Measurements from ENCODE around the gene ILK. TPM values are rescaled to one million over a fixed set of nuclear protein-coding genes. Genes with fewer than 3 reads are reported as not detected.

ILK gene
- total and polyA plus RNA-seq, 2 of the 13 experiments (the other 11 are each of a cell fraction or from before 2014, with no cell fraction given): 70.3 to 108 TPM

DNA sequence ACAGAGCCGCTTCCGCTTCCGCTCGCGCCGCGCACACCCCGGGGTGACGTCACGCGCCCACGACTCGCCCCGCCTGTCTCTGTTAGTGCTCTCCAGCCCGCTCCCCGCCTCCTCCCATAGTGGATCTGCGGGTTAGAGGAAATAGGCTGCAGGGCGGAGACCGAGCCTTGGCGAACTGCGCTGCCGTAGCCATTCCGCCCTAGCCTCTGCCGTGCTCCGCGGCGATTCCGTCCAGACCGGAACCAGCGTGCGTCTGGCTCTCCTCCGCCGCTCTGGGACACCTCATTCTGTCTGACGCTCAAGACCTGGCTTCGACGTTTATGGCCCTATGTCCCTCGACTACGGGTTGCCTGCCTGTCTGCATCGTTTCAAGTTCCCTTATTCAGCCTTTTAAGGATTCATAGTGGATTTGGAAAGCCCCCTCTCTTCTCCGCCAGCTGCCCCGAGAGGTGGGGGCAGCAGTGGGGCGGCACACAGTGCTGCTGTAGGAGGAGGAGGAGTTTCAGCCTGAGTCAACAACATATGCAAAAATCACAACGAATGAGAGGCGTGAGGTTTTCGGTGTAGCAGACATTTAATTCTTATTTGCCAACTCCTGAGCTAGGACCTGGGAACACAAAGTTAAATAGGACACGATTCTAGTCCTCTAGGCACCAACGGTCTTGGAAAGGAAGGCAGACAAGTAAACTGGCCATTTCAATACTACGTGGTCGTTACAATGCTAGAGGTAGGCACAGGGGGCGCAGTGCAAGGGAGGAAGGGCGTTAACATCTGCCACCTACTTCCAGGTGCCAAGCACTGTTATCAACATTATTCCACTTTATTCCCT lies 8.9 kb downstream of the ILK start, which contains the start of gene TAF10 (continued):
- TF ChIP-seq, protein P1, sequence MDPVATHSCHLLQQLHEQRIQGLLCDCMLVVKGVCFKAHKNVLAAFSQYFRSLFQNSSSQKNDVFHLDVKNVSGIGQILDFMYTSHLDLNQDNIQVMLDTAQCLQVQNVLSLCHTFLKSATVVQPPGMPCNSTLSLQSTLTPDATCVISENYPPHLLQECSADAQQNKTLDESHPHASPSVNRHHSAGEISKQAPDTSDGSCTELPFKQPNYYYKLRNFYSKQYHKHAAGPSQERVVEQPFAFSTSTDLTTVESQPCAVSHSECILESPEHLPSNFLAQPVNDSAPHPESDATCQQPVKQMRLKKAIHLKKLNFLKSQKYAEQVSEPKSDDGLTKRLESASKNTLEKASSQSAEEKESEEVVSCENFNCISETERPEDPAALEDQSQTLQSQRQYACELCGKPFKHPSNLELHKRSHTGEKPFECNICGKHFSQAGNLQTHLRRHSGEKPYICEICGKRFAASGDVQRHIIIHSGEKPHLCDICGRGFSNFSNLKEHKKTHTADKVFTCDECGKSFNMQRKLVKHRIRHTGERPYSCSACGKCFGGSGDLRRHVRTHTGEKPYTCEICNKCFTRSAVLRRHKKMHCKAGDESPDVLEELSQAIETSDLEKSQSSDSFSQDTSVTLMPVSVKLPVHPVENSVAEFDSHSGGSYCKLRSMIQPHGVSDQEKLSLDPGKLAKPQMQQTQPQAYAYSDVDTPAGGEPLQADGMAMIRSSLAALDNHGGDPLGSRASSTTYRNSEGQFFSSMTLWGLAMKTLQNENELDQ (CRISPR knock-in tag; IDR thresholded peaks at IDR 0.05; ENCODE audit: borderline replicate concordance): no peak
- TF ChIP-seq MBD4 (IDR thresholded peaks at IDR 0.05; ENCODE audit: borderline replicate concordance, low read length) (no peak), ZNF263 (CRISPR knock-in tag; IDR thresholded peaks at IDR 0.05) (peak; percentile 68; the same call in 1 of the 2 replicates), CEBPB (IDR thresholded peaks at IDR 0.05; ENCODE audit: borderline replicate concordance, low read depth, low read length) (no peak), ZNF30 (CRISPR knock-in tag; IDR thresholded peaks at IDR 0.05) (no peak), GZF1 (CRISPR knock-in tag; IDR thresholded peaks at IDR 0.05) (peak; percentile 77; the same call in 1 of the 2 replicates), ZNF816 (CRISPR knock-in tag; IDR thresholded peaks at IDR 0.05; ENCODE audit: borderline replicate concordance) (peak; percentile 38; the same call in 1 of the 2 replicates), GABPA (IDR thresholded peaks at IDR 0.05; ENCODE audit: low read depth, low read length) (peak; percentile 88), GABPA (CRISPR knock-in tag; IDR thresholded peaks at IDR 0.05; ENCODE audit: low read depth) (peak; percentile 84), NFATC3 (CRISPR knock-in tag; IDR thresholded peaks at IDR 0.05) (no peak; the same call in 1 of the 2 replicates), RCOR2 (CRISPR knock-in tag; IDR thresholded peaks at IDR 0.05) (no peak), GATAD2A (CRISPR knock-in tag; IDR thresholded peaks at IDR 0.05) (peak; percentile 54), ZNF644 (CRISPR knock-in tag; IDR thresholded peaks at IDR 0.05; ENCODE audit: low read depth) (no peak), MAFF (IDR thresholded peaks at IDR 0.05; ENCODE audit: low read depth, low read length) (0 out of 2 replicates have a peak, but pooled peaks have one; percentile 0), ZNF546 (CRISPR knock-in tag; conservative IDR thresholded peaks at IDR 0.05) (0 out of 2 replicates have a peak, but pooled peaks have one; percentile 25), ZKSCAN5 (CRISPR knock-in tag; IDR thresholded peaks at IDR 0.05) (no peak; the same call in 1 of the 2 replicates)
- TF ChIP-seq, protein P2, sequence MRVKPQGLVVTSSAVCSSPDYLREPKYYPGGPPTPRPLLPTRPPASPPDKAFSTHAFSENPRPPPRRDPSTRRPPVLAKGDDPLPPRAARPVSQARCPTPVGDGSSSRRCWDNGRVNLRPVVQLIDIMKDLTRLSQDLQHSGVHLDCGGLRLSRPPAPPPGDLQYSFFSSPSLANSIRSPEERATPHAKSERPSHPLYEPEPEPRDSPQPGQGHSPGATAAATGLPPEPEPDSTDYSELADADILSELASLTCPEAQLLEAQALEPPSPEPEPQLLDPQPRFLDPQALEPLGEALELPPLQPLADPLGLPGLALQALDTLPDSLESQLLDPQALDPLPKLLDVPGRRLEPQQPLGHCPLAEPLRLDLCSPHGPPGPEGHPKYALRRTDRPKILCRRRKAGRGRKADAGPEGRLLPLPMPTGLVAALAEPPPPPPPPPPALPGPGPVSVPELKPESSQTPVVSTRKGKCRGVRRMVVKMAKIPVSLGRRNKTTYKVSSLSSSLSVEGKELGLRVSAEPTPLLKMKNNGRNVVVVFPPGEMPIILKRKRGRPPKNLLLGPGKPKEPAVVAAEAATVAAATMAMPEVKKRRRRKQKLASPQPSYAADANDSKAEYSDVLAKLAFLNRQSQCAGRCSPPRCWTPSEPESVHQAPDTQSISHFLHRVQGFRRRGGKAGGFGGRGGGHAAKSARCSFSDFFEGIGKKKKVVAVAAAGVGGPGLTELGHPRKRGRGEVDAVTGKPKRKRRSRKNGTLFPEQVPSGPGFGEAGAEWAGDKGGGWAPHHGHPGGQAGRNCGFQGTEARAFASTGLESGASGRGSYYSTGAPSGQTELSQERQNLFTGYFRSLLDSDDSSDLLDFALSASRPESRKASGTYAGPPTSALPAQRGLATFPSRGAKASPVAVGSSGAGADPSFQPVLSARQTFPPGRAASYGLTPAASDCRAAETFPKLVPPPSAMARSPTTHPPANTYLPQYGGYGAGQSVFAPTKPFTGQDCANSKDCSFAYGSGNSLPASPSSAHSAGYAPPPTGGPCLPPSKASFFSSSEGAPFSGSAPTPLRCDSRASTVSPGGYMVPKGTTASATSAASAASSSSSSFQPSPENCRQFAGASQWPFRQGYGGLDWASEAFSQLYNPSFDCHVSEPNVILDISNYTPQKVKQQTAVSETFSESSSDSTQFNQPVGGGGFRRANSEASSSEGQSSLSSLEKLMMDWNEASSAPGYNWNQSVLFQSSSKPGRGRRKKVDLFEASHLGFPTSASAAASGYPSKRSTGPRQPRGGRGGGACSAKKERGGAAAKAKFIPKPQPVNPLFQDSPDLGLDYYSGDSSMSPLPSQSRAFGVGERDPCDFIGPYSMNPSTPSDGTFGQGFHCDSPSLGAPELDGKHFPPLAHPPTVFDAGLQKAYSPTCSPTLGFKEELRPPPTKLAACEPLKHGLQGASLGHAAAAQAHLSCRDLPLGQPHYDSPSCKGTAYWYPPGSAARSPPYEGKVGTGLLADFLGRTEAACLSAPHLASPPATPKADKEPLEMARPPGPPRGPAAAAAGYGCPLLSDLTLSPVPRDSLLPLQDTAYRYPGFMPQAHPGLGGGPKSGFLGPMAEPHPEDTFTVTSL (CRISPR knock-in tag; IDR thresholded peaks at IDR 0.05; ENCODE audit: borderline replicate concordance): no peak
- TF ChIP-seq, protein P3, sequence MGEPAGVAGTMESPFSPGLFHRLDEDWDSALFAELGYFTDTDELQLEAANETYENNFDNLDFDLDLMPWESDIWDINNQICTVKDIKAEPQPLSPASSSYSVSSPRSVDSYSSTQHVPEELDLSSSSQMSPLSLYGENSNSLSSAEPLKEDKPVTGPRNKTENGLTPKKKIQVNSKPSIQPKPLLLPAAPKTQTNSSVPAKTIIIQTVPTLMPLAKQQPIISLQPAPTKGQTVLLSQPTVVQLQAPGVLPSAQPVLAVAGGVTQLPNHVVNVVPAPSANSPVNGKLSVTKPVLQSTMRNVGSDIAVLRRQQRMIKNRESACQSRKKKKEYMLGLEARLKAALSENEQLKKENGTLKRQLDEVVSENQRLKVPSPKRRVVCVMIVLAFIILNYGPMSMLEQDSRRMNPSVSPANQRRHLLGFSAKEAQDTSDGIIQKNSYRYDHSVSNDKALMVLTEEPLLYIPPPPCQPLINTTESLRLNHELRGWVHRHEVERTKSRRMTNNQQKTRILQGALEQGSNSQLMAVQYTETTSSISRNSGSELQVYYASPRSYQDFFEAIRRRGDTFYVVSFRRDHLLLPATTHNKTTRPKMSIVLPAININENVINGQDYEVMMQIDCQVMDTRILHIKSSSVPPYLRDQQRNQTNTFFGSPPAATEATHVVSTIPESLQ (CRISPR knock-in tag; conservative IDR thresholded peaks at IDR 0.05): no peak
- TF ChIP-seq, protein P4, sequence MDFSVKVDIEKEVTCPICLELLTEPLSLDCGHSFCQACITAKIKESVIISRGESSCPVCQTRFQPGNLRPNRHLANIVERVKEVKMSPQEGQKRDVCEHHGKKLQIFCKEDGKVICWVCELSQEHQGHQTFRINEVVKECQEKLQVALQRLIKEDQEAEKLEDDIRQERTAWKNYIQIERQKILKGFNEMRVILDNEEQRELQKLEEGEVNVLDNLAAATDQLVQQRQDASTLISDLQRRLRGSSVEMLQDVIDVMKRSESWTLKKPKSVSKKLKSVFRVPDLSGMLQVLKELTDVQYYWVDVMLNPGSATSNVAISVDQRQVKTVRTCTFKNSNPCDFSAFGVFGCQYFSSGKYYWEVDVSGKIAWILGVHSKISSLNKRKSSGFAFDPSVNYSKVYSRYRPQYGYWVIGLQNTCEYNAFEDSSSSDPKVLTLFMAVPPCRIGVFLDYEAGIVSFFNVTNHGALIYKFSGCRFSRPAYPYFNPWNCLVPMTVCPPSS (IDR thresholded peaks at IDR 0.05): no peak
